Skeletal muscle satellite cell (primary cell): ENCODE results near the gene PDE1C.
"Not testable (repeated sequence)": the region's sequence is repeated elsewhere in the genome, so short reads cannot be mapped to it uniquely, and the experiment has no call there.

Experiments used
- H3K27me3 ChIP-seq: 2 replicates; pipeline ENCODE4 v1.7.0; 2013; ENCODE audit warnings: low read length; ENCODE audit not compliant: control insufficient read depth, insufficient read depth
- H3K36me3 ChIP-seq: 2 replicates; pipeline ENCODE4 v1.7.0; 2013; ENCODE audit warnings: mild to moderate bottlenecking, control low read depth, low read length; ENCODE audit not compliant: insufficient read depth
- H3K4me1 ChIP-seq: 2 replicates; pipeline ENCODE4 v1.7.0; 2013; ENCODE audit warnings: low read length; ENCODE audit not compliant: control insufficient read depth, insufficient read depth
- H3K4me2 ChIP-seq: 2 replicates; pipeline ENCODE4 v1.7.0; 2013; ENCODE audit warnings: mild to moderate bottlenecking, low read length
- H3K4me3 ChIP-seq: 2 replicates; pipeline ENCODE4 v1.7.0; 2013; ENCODE audit warnings: low read length
- H3K9ac ChIP-seq: 2 replicates; pipeline ENCODE4 v1.7.0; 2013; ENCODE audit warnings: mild to moderate bottlenecking, low read depth, low read length, moderate library complexity
- H3K9me3 ChIP-seq: replicated peaks from 2 replicates; pipeline ENCODE4 v1.7.0; 2013; ENCODE audit warnings: mild to moderate bottlenecking, control low read depth, low read length

The PDE1C gene

GRCh38 chr7:31857172-31857571 is 213.0 kb downstream of the PDE1C start:
- no peak overlapping the region for H3K4me3 ChIP-seq

GRCh38 chr7:31856337-31856736 is 213.9 kb downstream of the PDE1C start:
- H3K4me1 ChIP-seq: no peaks in the 10 kb centered on the region
- H3K4me3 ChIP-seq: no peak overlapping the region
- no peaks in the 10 kb centered on the region for H3K36me3 ChIP-seq
- H3K9me3 ChIP-seq: no peaks in the 10 kb centered on the region
- no peak overlapping the region for H3K9ac ChIP-seq
- no peaks in the 10 kb centered on the region for H3K27me3 ChIP-seq
- no peak overlapping the region for H3K4me2 ChIP-seq

More at GRCh38 chr7:31857172-31857571, 213.0 kb downstream of the PDE1C start:
- H3K36me3 ChIP-seq: no peaks in the 10 kb centered on the region
- no peaks in the 10 kb centered on the region for H3K4me1 ChIP-seq
- H3K9ac ChIP-seq: no peak overlapping the region
- no peaks in the 10 kb centered on the region for H3K9me3 ChIP-seq
- H3K4me2 ChIP-seq: no peak overlapping the region
- H3K27me3 ChIP-seq: no peaks in the 10 kb centered on the region

GRCh38 chr7:31855530-31855929 is 214.7 kb downstream of the PDE1C start:
- Histone ChIP-seq H3K9ac (no peak overlapping the region), H3K4me3 (no peak overlapping the region), H3K9me3 (no peaks in the 10 kb centered on the region), H3K4me2 (no peak overlapping the region), H3K36me3 (no peaks in the 10 kb centered on the region), H3K27me3 (no peaks in the 10 kb centered on the region), H3K4me1 (no peaks in the 10 kb centered on the region)

GRCh38 chr7:31853380-31853779 is 216.8 kb downstream of the PDE1C start:
- no peaks in the 10 kb centered on the region for H3K36me3 ChIP-seq
- H3K4me3 ChIP-seq: no peak overlapping the region
- H3K4me2 ChIP-seq: no peak overlapping the region
- no peaks in the 10 kb centered on the region for H3K4me1 ChIP-seq
- no peak overlapping the region for H3K9ac ChIP-seq
- H3K9me3 ChIP-seq: no peaks in the 10 kb centered on the region
- H3K27me3 ChIP-seq: no peaks in the 10 kb centered on the region

- H3K4me3 ChIP-seq: no peak overlapping the region
- H3K4me1 ChIP-seq: no peaks in the 10 kb centered on the region
- no peak overlapping the region for H3K4me2 ChIP-seq
- H3K9me3 ChIP-seq: no peaks in the 10 kb centered on the region
- H3K27me3 ChIP-seq: no peaks in the 10 kb centered on the region
- no peaks in the 10 kb centered on the region for H3K36me3 ChIP-seq
- no peak overlapping the region for H3K9ac ChIP-seq
These were observed 217.7 kb downstream of the PDE1C start for GRCh38 chr7:31852462-31852861.

- H3K4me1 ChIP-seq: no peaks in the 10 kb centered on the region
- no peaks in the 10 kb centered on the region for H3K27me3 ChIP-seq
- H3K4me3 ChIP-seq: no peak overlapping the region
- no peaks in the 10 kb centered on the region for H3K36me3 ChIP-seq
- H3K9ac ChIP-seq: no peak overlapping the region
- H3K4me2 ChIP-seq: no peak overlapping the region
- no peaks in the 10 kb centered on the region for H3K9me3 ChIP-seq
These were observed 219.1 kb downstream of the PDE1C start for GRCh38 chr7:31851119-31851518.

GRCh38 chr7:31850601-31851000 is 219.6 kb downstream of the PDE1C start:
- Histone ChIP-seq H3K36me3 (no peaks in the 10 kb centered on the region), H3K4me3 (no peak overlapping the region), H3K4me1 (no peaks in the 10 kb centered on the region), H3K4me2 (no peak overlapping the region), H3K9me3 (no peaks in the 10 kb centered on the region), H3K27me3 (no peaks in the 10 kb centered on the region), H3K9ac (no peak overlapping the region)

GRCh38 chr7:31850066-31850465 is 220.1 kb downstream of the PDE1C start:
- no peaks in the 10 kb centered on the region for H3K9me3 ChIP-seq

GRCh38 chr7:31835471-31835870 is 234.7 kb downstream of the PDE1C start:
- H3K27me3 ChIP-seq: no peaks in the 10 kb centered on the region
- H3K4me1 ChIP-seq: no peaks in the 10 kb centered on the region

More at GRCh38 chr7:31850066-31850465, 220.1 kb downstream of the PDE1C start:
- Histone ChIP-seq H3K9ac (no peak overlapping the region), H3K27me3 (no peaks in the 10 kb centered on the region), H3K4me2 (no peak overlapping the region), H3K4me1 (no peaks in the 10 kb centered on the region), H3K36me3 (no peaks in the 10 kb centered on the region), H3K4me3 (no peak overlapping the region)

GRCh38 chr7:31833625-31834024 is 236.6 kb downstream of the PDE1C start:
- H3K4me2 ChIP-seq, H3K4me1 ChIP-seq, H3K9ac ChIP-seq, H3K27me3 ChIP-seq, H3K36me3 ChIP-seq, H3K4me3 ChIP-seq, H3K9me3 ChIP-seq: not testable (repeated sequence)

More at GRCh38 chr7:31835471-31835870, 234.7 kb downstream of the PDE1C start:
- Histone ChIP-seq H3K4me2 (no peak overlapping the region), H3K9me3 (no peaks in the 10 kb centered on the region), H3K4me3 (no peak overlapping the region), H3K36me3 (no peaks in the 10 kb centered on the region), H3K9ac (no peak overlapping the region)

GRCh38 chr7:31828520-31828919 is 241.7 kb downstream of the PDE1C start:
- no peak overlapping the region for H3K9ac ChIP-seq
- no peaks in the 10 kb centered on the region for H3K4me1 ChIP-seq
- H3K4me3 ChIP-seq: no peak overlapping the region
- H3K4me2 ChIP-seq: no peak overlapping the region
- H3K36me3 ChIP-seq: no peaks in the 10 kb centered on the region
- H3K27me3 ChIP-seq: no peaks in the 10 kb centered on the region
- no peaks in the 10 kb centered on the region for H3K9me3 ChIP-seq

GRCh38 chr7:31825576-31825975 is 244.6 kb downstream of the PDE1C start:
- H3K4me3 ChIP-seq: no peak overlapping the region
- no peak overlapping the region for H3K9ac ChIP-seq
- no peaks in the 10 kb centered on the region for H3K27me3 ChIP-seq
- no peaks in the 10 kb centered on the region for H3K36me3 ChIP-seq
- no peaks in the 10 kb centered on the region for H3K4me1 ChIP-seq
- no peaks in the 10 kb centered on the region for H3K9me3 ChIP-seq
- H3K4me2 ChIP-seq: no peak overlapping the region
